K562 (cell line): ENCODE results near the gene HDAC9.

Experiments
- JUND ChIP-seq, 2 experiments: IDR thresholded peaks; 2 replicates in 1 of 2; 3 replicates in 1 of 2; pipeline ENCODE4 v1.6.1; 2011; ENCODE audit warnings: borderline replicate concordance in 2 of 2, low read depth in 2 of 2, low read length in 2 of 2, improper control_type of control experiment in 1 of 2, missing biosample characterization in 1 of 2, missing genetic modification characterization in 1 of 2, missing genetic modification reagents in 1 of 2
- PYGO2 ChIP-seq: fragments of 450-650 bp; IDR thresholded peaks from 2 replicates; pipeline ENCODE4 v1.6.1; 2016; ENCODE audit warnings: mild to moderate bottlenecking, missing genetic modification characterization, moderate library complexity, missing compliant biosample characterization
- ZNF174 ChIP-seq: fragments of 250-450 bp; sonication (Bioruptor Pico); IDR thresholded peaks from 2 replicates; pipeline ENCODE4 v1.4.0; 2020; ENCODE audit warnings: mild to moderate bottlenecking
- TF ChIP-seq, protein P1 (sequence below), 3 experiments: IDR thresholded peaks in 2 of 3; conservative IDR thresholded peaks in 1 of 3; 2 replicates each; pipeline ENCODE4 v1.5.1; 2011 to 2012; ENCODE audit warnings: low read length in 3 of 3, mild to moderate bottlenecking in 3 of 3, control low read depth in 2 of 3, improper control_type of control experiment in 1 of 3, inconsistent platforms in 1 of 3, low read depth in 1 of 3, mixed read lengths in 1 of 3, moderate library complexity in 1 of 3; ENCODE audit not compliant: insufficient read depth in 2 of 3

DNA sequence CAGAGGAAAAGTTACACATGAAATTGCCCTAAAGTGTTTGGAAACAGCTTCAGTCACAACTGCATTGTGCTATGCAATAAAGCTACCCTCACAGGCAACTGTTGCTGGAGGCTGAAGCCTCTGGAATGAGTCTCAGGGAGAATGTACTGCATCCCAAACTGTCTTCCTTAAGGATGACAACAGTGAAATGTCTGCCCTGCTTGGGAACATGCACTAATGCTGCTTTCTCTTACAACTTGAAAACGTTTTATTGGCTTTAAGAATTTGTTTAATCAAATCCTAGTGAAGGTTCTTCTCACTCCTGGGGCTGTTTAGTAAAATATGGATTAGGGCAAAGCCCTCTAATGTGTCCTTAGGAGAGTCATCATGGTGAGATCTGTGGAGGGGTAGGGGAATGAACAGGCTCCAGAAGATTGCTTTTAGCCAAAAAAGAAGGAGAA is 406.5 kb downstream of the HDAC9 start:
- TF ChIP-seq, protein P1, sequence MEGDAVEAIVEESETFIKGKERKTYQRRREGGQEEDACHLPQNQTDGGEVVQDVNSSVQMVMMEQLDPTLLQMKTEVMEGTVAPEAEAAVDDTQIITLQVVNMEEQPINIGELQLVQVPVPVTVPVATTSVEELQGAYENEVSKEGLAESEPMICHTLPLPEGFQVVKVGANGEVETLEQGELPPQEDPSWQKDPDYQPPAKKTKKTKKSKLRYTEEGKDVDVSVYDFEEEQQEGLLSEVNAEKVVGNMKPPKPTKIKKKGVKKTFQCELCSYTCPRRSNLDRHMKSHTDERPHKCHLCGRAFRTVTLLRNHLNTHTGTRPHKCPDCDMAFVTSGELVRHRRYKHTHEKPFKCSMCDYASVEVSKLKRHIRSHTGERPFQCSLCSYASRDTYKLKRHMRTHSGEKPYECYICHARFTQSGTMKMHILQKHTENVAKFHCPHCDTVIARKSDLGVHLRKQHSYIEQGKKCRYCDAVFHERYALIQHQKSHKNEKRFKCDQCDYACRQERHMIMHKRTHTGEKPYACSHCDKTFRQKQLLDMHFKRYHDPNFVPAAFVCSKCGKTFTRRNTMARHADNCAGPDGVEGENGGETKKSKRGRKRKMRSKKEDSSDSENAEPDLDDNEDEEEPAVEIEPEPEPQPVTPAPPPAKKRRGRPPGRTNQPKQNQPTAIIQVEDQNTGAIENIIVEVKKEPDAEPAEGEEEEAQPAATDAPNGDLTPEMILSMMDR (IDR thresholded peaks at IDR 0.05 in 2 of 3, conservative IDR thresholded peaks at IDR 0.05 in 1 of 3; ENCODE audit: insufficient read depth in 2 of 3, low read depth in 1 of 3, low read length in 3 of 3) = no peak
- TF ChIP-seq JUND (IDR thresholded peaks at IDR 0.05; ENCODE audit: borderline replicate concordance, low read depth, low read length) (no peak), JUND (tag; IDR thresholded peaks at IDR 0.05; ENCODE audit: borderline replicate concordance, low read depth, low read length) (no peak), ZNF174 (CRISPR knock-in tag) (no peak), PYGO2 (tag) (no peak)
